CD14-positive monocyte (primary cell): ENCODE results near the gene CHRNA9. TPM values are rescaled to one million over a fixed set of nuclear protein-coding genes. Genes with fewer than 3 reads are reported as not detected.

Source experiments
- DNase-seq, 3 donors: peaks; one replicate each; pipeline ENCODE4 v3.0.0-alpha.2; 2011 to 2022
- H2AFZ ChIP-seq: 2 replicates; pipeline ENCODE4 v1.6.0; 2012; ENCODE audit warnings: mild to moderate bottlenecking, low read depth, low read length, inconsistent platforms; ENCODE audit not compliant: insufficient read depth, poor library complexity, severe bottlenecking
- H3K27ac ChIP-seq, 2 donors: 1 replicate in 1 of 2; 2 replicates in 1 of 2; pipeline ENCODE4 v1.5.1; 2012 to 2013; ENCODE audit warnings: low read length in 2 of 2, control low read depth in 1 of 2, inconsistent platforms in 1 of 2, low read depth in 1 of 2, mild to moderate bottlenecking in 1 of 2
- H3K27me3 ChIP-seq, 2 donors: one replicate each; pipeline versions ENCODE4 v1.6.0 to v1.6.1; 2011 to 2013; ENCODE audit warnings: low read length in 2 of 2; ENCODE audit not compliant: control insufficient read depth in 2 of 2, insufficient read depth in 2 of 2
- H3K36me3 ChIP-seq, 2 donors: replicated peaks in 1 of 2; 1 replicate in 1 of 2; 2 replicates in 1 of 2; pipeline versions ENCODE4 v1.5.1 to v1.6.1; 2012 to 2013; ENCODE audit warnings: low read length in 2 of 2, control low read depth in 1 of 2, inconsistent platforms in 1 of 2, mild to moderate bottlenecking in 1 of 2; ENCODE audit not compliant: insufficient read depth in 2 of 2, control insufficient read depth in 1 of 2
- H3K4me1 ChIP-seq, 2 donors: 1 replicate in 1 of 2; 2 replicates in 1 of 2; pipeline versions ENCODE4 v1.5.1 to v1.6.1; 2012 to 2013; ENCODE audit warnings: low read length in 2 of 2, control low read depth in 1 of 2, inconsistent platforms in 1 of 2, mild to moderate bottlenecking in 1 of 2, moderate library complexity in 1 of 2; ENCODE audit not compliant: insufficient read depth in 2 of 2, control insufficient read depth in 1 of 2
- H3K4me2 ChIP-seq: replicated peaks from 2 replicates; pipeline ENCODE3; 2012; ENCODE audit warnings: low read length, moderate library complexity, mild to moderate bottlenecking; ENCODE audit not compliant: poor library complexity, severe bottlenecking; ENCODE audit errors: extremely low read depth
- H3K4me3 ChIP-seq, 3 experiments: fragments of 200-600 bp in 1 of 3; sonication (generic) in 1 of 3; replicated peaks in 1 of 3; 1 replicate in 2 of 3; 2 replicates in 1 of 3; pipeline ENCODE4 v1.5.1; 2011 to 2013; ENCODE audit warnings: low read length in 3 of 3, mild to moderate bottlenecking in 3 of 3, control low read depth in 2 of 3, low read depth in 2 of 3, inconsistent platforms in 1 of 3, moderate library complexity in 1 of 3
- H3K79me2 ChIP-seq: 2 replicates; pipeline ENCODE4 v1.6.0; 2012; ENCODE audit warnings: mild to moderate bottlenecking, control low read depth, inconsistent platforms, low read length, moderate library complexity; ENCODE audit not compliant: insufficient read depth
- H3K9ac ChIP-seq: 2 replicates; pipeline ENCODE4 v1.6.0; 2017; ENCODE audit warnings: low read length, mild to moderate bottlenecking; ENCODE audit not compliant: insufficient read depth, poor library complexity, severe bottlenecking
- H3K9me3 ChIP-seq, 2 donors: replicated peaks in 1 of 2; 1 replicate in 1 of 2; 2 replicates in 1 of 2; pipeline versions ENCODE4 v1.5.1 to v1.6.1; 2012 to 2013; ENCODE audit warnings: low read length in 2 of 2, control low read depth in 1 of 2; ENCODE audit not compliant: control insufficient read depth in 1 of 2, insufficient read depth in 1 of 2
- H4K20me1 ChIP-seq: 2 replicates; pipeline ENCODE4 v1.6.0; 2012; ENCODE audit warnings: mild to moderate bottlenecking, low read length, control low read depth, moderate library complexity; ENCODE audit not compliant: insufficient read depth
- H3K27ac Mint-ChIP-seq, 7 donors: one replicate each; pipeline ENCODE4 v1.8.0; 2020; ENCODE audit warnings: mild to moderate bottlenecking in 7 of 7, mixed read lengths in 7 of 7, moderate library complexity in 6 of 7, inconsistent platforms in 2 of 7
- H3K27me3 Mint-ChIP-seq, 3 donors: one replicate each; pipeline ENCODE4 v1.8.0; 2021 to 2022; ENCODE audit warnings: low read depth in 3 of 3, mild to moderate bottlenecking in 3 of 3, mixed read lengths in 3 of 3, moderate library complexity in 3 of 3, inconsistent platforms in 1 of 3
- H3K36me3 Mint-ChIP-seq, 2 donors: one replicate each; pipeline ENCODE4 v1.8.0; 2020; ENCODE audit warnings: mixed read lengths in 2 of 2, inconsistent platforms in 1 of 2, mild to moderate bottlenecking in 1 of 2
- H3K4me1 Mint-ChIP-seq: one replicate; pipeline ENCODE4 v1.8.0; 2020; ENCODE audit warnings: mild to moderate bottlenecking, mixed read lengths
- H3K4me3 Mint-ChIP-seq, 2 donors: one replicate each; pipeline ENCODE4 v1.8.0; 2020; ENCODE audit warnings: mild to moderate bottlenecking in 2 of 2, mixed read lengths in 2 of 2, moderate library complexity in 1 of 2
- H3K9me3 Mint-ChIP-seq, 7 donors: one replicate each; pipeline ENCODE4 v1.8.0; 2020 to 2022; ENCODE audit warnings: mixed read lengths in 7 of 7, mild to moderate bottlenecking in 6 of 7, moderate library complexity in 6 of 7, inconsistent platforms in 2 of 7
- CTCF ChIP-seq: fragments of 200-600 bp; IDR thresholded peaks from one replicate; pipeline ENCODE4 v1.8.0; 2022; ENCODE audit warnings: antibody characterized with exemption, mild to moderate bottlenecking
- WGBS: methylation state at CpG from one replicate; pipeline ENCODE4 v1.1.5; 2013; ENCODE audit warnings: missing lambda C conversion rate; ENCODE audit not compliant: insufficient coverage; 5-methylcytosine and 5-hydroxymethylcytosine counted together
- intact Hi-C, 2 donors: fragments of 100-400 bp; cut with micrococcal nuclease; formaldehyde crosslinking; loops; one replicate each; pipeline versions ENCODE4 v1.15.0 to v1.15.1; 2023
- polyA plus RNA-seq, 3 donors: library from polyadenylated mRNA; depleted of rRNA in 1 of 3; unstranded in 2 of 3; stranded (reverse) in 1 of 3; fragments of 300-500 nt in 2 of 3; fragments of >200 nt in 1 of 3; fragmentation: Illumina TruSeq in 2 of 3; gene quantifications; 1 replicate in 2 of 3; 2 replicates in 1 of 3; pipeline ENCODE4 v1.2.3, GENCODE V29; 2012 to 2021
- small RNA-seq: library from RNA; depleted of rRNA; stranded (forward); fragments of <200 nt; gene quantifications from one replicate; pipeline ENCODE3, GENCODE V24; 2012; ENCODE audit warnings: low read depth; ENCODE audit not compliant: insufficient read length

Gene CHRNA9
- polyA plus RNA-seq, 3 donors: not detected

- Histone ChIP-seq H3K27me3 (no peaks in the 10 kb centered on the region), H3K36me3 (no peaks in the 10 kb centered on the region), H3K27ac (no peak overlapping the region), H3K9me3 (peaks cover 7 to 15% of the 10 kb centered on the region in 2 donors), H2AFZ (no peak overlapping the region), H3K79me2 (no peaks in the 10 kb centered on the region), H3K4me3 (no peak overlapping the region), H3K4me1 (no peaks in the 10 kb centered on the region), H4K20me1 (no peaks in the 10 kb centered on the region), H3K9ac (no peak overlapping the region), H3K4me2 (no peak overlapping the region)
- H3K27ac Mint-ChIP-seq: no peak overlapping the region
- peaks cover 0 to 3% of the 10 kb centered on the region in 2 donors for H3K36me3 Mint-ChIP-seq
- peaks cover 9 to 16% (median 14%) of the 10 kb centered on the region in 7 donors for H3K9me3 Mint-ChIP-seq
- TF ChIP-seq CTCF: no peak
- H3K4me3 Mint-ChIP-seq: no peak overlapping the region
- peaks cover 5% of the 10 kb centered on the region for H3K4me1 Mint-ChIP-seq
- intact Hi-C loops: no loop called here
- no CpG with 5 or more reads among the region's 1 CpG for WGBS
- no peak for DNase-seq
- peaks cover 1 to 4% (median 3%) of the 10 kb centered on the region in 3 donors for H3K27me3 Mint-ChIP-seq
These were observed 67.4 kb downstream of the CHRNA9 start for GRCh38 chr4:40402556-40402955.

- DNase-seq: no peak
- Histone ChIP-seq H3K4me1 (no peaks in the 10 kb centered on the region), H3K79me2 (no peaks in the 10 kb centered on the region), H3K9ac (no peak overlapping the region), H3K4me3 (no peak overlapping the region), H3K27me3 (no peaks in the 10 kb centered on the region), H3K9me3 (peaks cover 7 to 16% of the 10 kb centered on the region in 2 donors), H3K27ac (no peak overlapping the region), H4K20me1 (no peaks in the 10 kb centered on the region), H2AFZ (no peak overlapping the region), H3K4me2 (no peak overlapping the region), H3K36me3 (no peaks in the 10 kb centered on the region)
- H3K36me3 Mint-ChIP-seq: peaks cover 0 to 3% of the 10 kb centered on the region in 2 donors
- H3K4me1 Mint-ChIP-seq: peaks cover 5% of the 10 kb centered on the region
- H3K9me3 Mint-ChIP-seq: peaks cover 12 to 18% (median 15%) of the 10 kb centered on the region in 7 donors
- peaks cover 1 to 4% (median 3%) of the 10 kb centered on the region in 3 donors for H3K27me3 Mint-ChIP-seq
- 94% methylated on average over 5 of the region's 5 CpGs for WGBS
- TF ChIP-seq CTCF: no peak
- H3K27ac Mint-ChIP-seq: no peak overlapping the region
- intact Hi-C loops: no loop called here
- no peak overlapping the region for H3K4me3 Mint-ChIP-seq
These were observed 67.9 kb downstream of the CHRNA9 start for GRCh38 chr4:40403081-40403480.

Small RNA genes lying within 50 kb of the gene (small RNA-seq; reads per million reads assigned to genes)
- not detected for gene RNU7-74P

Other genes starting within 250 kb of the CHRNA9 start
- gene RHOH, start 138.3 kb upstream of the CHRNA9 start, polyA plus RNA-seq: 1 to 10 TPM in 2 of 3 donors, under 1 TPM in 1; 0.16 to 1.4 (median 1.2) TPM